Hypothalamus (tissue), 51 donors: Measurements from ENCODE around the gene ISL1.

Experiments
- DNase-seq, 51 donors: peaks; one replicate each; lab custom pipeline; 2025; lab: John Stamatoyannopoulos, UW

Gene ISL1

GRCh38 chr5:51439232-51439631, 56.0 kb downstream of the ISL1 start:
- DNase-seq, result no peak
